Parathyroid adenoma (tissue), 2 donors: ENCODE results near the gene IPCEF1.

ENCODE experiments used
- H2AFZ ChIP-seq: fragments of 300-600 bp; sonication (generic); one replicate; pipeline ENCODE4 v1.7.0; 2017; ENCODE audit warnings: antibody characterized with exemption, mild to moderate bottlenecking
- H3K27ac ChIP-seq: fragments of 300-600 bp; sonication (generic); one replicate; pipeline ENCODE4 v1.7.0; 2017
- H3K27me3 ChIP-seq: fragments of 300-600 bp; sonication (generic); one replicate; pipeline ENCODE4 v1.7.0; 2017; ENCODE audit warnings: low read length; ENCODE audit not compliant: control insufficient read depth, insufficient read depth
- H3K36me3 ChIP-seq: fragments of 300-600 bp; sonication (generic); one replicate; pipeline ENCODE4 v1.7.0; 2017; ENCODE audit warnings: low read length; ENCODE audit not compliant: control insufficient read depth, insufficient read depth
- H3K4me1 ChIP-seq: fragments of 300-600 bp; sonication (generic); one replicate; pipeline ENCODE4 v1.7.0; 2017; ENCODE audit warnings: control low read depth
- H3K4me2 ChIP-seq: fragments of 300-600 bp; sonication (generic); one replicate; pipeline ENCODE4 v1.7.0; 2017; ENCODE audit warnings: low read length
- H3K4me3 ChIP-seq: fragments of 300-600 bp; sonication (generic); one replicate; pipeline ENCODE4 v1.7.0; 2017; ENCODE audit warnings: low read depth, low read length
- H3K79me2 ChIP-seq: fragments of 300-600 bp; sonication (generic); one replicate; pipeline ENCODE4 v1.7.0; 2017; ENCODE audit warnings: control low read depth
- H3K9ac ChIP-seq: fragments of 300-600 bp; sonication (generic); one replicate; pipeline ENCODE4 v1.7.0; 2017; ENCODE audit warnings: mild to moderate bottlenecking
- H3K9me3 ChIP-seq: fragments of 300-600 bp; sonication (generic); one replicate; pipeline ENCODE4 v1.7.0; 2017; ENCODE audit warnings: low read length; ENCODE audit not compliant: control insufficient read depth
- CTCF ChIP-seq: fragments of 300-600 bp; sonication (generic); IDR thresholded peaks from one replicate; pipeline ENCODE4 v1.7.0; 2017; ENCODE audit warnings: antibody characterized with exemption, mild to moderate bottlenecking
- donor health status: primary hyperparathyroidism.

IPCEF1 gene

GRCh38 chr6:154169193-154169847 lies 187.3 kb downstream of the IPCEF1 start:
- no peaks in the 10 kb centered on the region for H3K79me2 ChIP-seq
- H3K4me1 ChIP-seq: peaks cover 8% of the 10 kb centered on the region
- no peak for TF ChIP-seq CTCF
- H3K4me3 ChIP-seq: no peak overlapping the region
- no peak overlapping the region for H3K27ac ChIP-seq
- no peaks in the 10 kb centered on the region for H3K36me3 ChIP-seq
- H3K9me3 ChIP-seq: no peaks in the 10 kb centered on the region
- no peak overlapping the region for H2AFZ ChIP-seq
- H3K9ac ChIP-seq: no peak overlapping the region
- H3K27me3 ChIP-seq: no peaks in the 10 kb centered on the region
- no peak overlapping the region for H3K4me2 ChIP-seq

- Histone ChIP-seq H3K27me3 (no peaks in the 10 kb centered on the region), H3K79me2 (no peaks in the 10 kb centered on the region), H3K36me3 (no peaks in the 10 kb centered on the region), H3K9ac (no peak overlapping the region), H3K9me3 (no peaks in the 10 kb centered on the region), H3K4me3 (no peak overlapping the region), H3K27ac (no peak overlapping the region), H3K4me1 (peaks cover 10% of the 10 kb centered on the region), H2AFZ (peak overlapping the region; percentile 43), H3K4me2 (no peak overlapping the region)
- TF ChIP-seq CTCF: no peak
These were observed 189.5 kb downstream of the IPCEF1 start for GRCh38 chr6:154167126-154167525.

- H3K4me1 ChIP-seq: peaks cover 10% of the 10 kb centered on the region
- no peaks in the 10 kb centered on the region for H3K36me3 ChIP-seq
- no peak for TF ChIP-seq CTCF
- H3K27ac ChIP-seq: no peak overlapping the region
- H3K9ac ChIP-seq: no peak overlapping the region
- H3K9me3 ChIP-seq: no peaks in the 10 kb centered on the region
- H3K4me2 ChIP-seq: no peak overlapping the region
- no peak overlapping the region for H2AFZ ChIP-seq
- no peaks in the 10 kb centered on the region for H3K27me3 ChIP-seq
- H3K79me2 ChIP-seq: no peaks in the 10 kb centered on the region
- H3K4me3 ChIP-seq: no peak overlapping the region
These were observed 190.5 kb downstream of the IPCEF1 start for GRCh38 chr6:154166140-154166539.

GRCh38 chr6:154165478-154165877 lies 191.1 kb downstream of the IPCEF1 start:
- H3K4me2 ChIP-seq: no peak overlapping the region
- TF ChIP-seq CTCF: no peak
- no peak overlapping the region for H2AFZ ChIP-seq
- no peaks in the 10 kb centered on the region for H3K27me3 ChIP-seq
- no peaks in the 10 kb centered on the region for H3K36me3 ChIP-seq
- no peaks in the 10 kb centered on the region for H3K79me2 ChIP-seq
- peaks cover 10% of the 10 kb centered on the region for H3K4me1 ChIP-seq
- no peak overlapping the region for H3K9ac ChIP-seq
- no peaks in the 10 kb centered on the region for H3K9me3 ChIP-seq
- no peak overlapping the region for H3K4me3 ChIP-seq
- no peak overlapping the region for H3K27ac ChIP-seq

- Histone ChIP-seq H3K27ac (no peak overlapping the region), H3K27me3 (no peaks in the 10 kb centered on the region), H3K4me1 (peaks cover 13% of the 10 kb centered on the region), H2AFZ (peak overlapping the region; percentile 58), H3K4me2 (no peak overlapping the region), H3K79me2 (no peaks in the 10 kb centered on the region), H3K4me3 (no peak overlapping the region), H3K9ac (no peak overlapping the region), H3K36me3 (no peaks in the 10 kb centered on the region), H3K9me3 (no peaks in the 10 kb centered on the region)
- no peak for TF ChIP-seq CTCF
These were observed 192.2 kb downstream of the IPCEF1 start for GRCh38 chr6:154164397-154164796.
